ENCODE data around the gene SLC25A6. TPM values are rescaled to one million over a fixed set of nuclear protein-coding genes. Genes with fewer than 3 reads are reported as not detected.

The SLC25A6 gene
- total RNA-seq, 4 donors from 2014 or later, result 151 to 341 (median 252) TPM

DNA sequence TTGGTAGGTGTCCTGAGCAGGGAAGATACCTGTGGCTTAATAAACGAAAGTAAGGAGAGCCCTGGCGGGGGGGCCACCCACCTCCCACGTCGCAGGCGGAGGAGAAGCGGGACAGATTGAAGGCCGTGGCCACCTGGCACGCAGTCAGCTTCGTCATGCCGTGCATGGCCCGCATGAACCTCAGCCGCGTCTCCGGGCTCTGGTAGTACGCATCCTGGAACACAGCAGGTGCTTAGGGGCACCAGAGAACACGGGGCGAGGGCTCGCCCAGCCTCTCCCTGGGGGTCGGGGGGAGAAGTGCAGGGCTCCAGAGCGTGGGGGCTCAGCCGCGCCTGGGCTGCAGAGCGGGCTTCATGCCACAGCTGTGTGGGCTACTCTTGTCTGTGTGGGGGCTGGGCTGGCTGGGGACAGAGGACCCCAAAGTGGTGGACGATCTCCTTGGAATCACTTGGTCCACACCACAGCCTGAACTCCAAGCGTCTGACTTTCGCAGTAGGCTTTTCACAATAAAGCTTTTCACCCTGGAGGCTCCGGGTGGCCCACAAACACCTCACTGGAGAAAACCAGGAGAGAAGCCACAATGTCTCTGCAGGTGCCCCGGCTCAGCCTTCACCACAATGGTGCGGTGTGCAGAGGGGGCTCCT, 27.1 kb upstream of the SLC25A6 start:
- TF ChIP-seq CTCF (IDR thresholded peaks at IDR 0.05; ENCODE audit: low read depth), result no peak

DNA sequence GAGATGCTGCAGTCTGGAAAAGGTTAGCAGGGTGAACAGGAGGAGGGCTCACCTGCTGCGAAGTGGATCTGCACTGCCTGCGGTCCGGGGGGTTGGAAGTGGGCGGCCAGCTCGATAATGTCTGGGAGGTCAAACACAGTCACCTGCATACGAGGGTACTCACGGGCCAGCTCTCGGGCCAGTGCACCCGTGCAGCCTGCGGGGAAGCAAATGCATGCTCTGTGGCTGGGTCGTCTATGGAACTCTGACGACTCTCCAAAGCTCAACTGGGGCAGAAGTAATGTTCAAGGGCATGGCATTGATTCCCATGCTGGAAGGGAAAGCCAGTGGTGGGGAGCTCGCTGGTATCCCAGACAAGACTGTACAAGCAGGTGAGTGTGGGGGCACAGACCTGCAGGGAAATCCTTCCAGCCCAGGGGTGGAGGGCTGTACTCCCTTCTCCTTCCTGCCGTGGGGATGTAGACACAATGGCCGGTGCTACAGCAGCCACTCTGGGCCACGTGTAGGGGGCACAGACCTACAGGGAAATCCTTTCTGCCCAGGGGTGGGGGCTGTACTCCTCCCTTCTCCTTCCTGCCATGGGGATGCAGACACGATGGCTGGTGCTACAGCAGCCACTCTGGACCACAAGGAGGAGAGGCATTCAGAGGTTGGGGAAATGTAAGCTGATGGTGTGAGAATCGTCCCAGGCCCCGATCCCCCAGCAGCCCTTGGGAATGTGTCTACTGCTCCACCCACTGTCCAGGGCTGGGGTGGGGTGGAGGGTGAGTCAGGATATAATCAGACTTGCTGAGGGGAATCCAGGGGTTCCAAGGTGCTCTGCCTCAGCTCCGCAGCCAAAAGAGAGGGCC, 26.2 kb upstream of the SLC25A6 start:
- no peak for TF ChIP-seq CTCF (IDR thresholded peaks at IDR 0.05; ENCODE audit: low read depth)

DNA sequence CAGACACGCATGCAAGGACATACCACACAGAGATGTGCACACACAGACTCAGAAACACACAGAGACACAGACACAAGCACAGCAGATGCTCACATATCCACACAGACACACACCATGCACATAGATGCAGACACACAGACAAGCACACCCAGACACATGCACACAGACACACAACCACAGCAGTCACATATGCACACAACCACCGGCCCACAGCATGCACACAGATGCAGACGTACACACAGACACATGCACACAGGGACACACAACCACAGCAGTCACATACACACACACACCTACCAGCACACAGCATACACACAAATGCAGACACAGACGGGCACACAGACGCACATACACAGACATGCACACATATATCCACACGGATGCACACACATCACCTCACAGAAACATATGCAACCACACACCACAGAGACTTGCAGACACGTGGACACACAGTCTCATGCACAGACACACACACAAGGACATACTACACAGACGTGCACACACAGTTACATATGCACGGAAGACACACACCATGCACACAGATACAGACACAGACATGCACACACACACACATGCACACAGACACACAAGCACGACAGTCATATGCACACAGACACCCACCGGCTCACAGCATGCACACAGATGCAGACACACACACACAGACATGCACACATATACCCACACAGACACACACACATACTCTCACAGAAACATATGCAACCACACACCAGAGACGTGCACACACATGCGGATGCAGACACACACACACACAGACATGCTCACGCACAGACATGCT, 25.2 kb upstream of the SLC25A6 start:
- TF ChIP-seq CTCF (IDR thresholded peaks at IDR 0.05; ENCODE audit: low read depth), result no peak

- TF ChIP-seq CTCF (IDR thresholded peaks at IDR 0.05; ENCODE audit: low read depth), result no peak
These were observed 24.4 kb upstream of the SLC25A6 start for GRCh38 chrX:1416327-1416784.

DNA sequence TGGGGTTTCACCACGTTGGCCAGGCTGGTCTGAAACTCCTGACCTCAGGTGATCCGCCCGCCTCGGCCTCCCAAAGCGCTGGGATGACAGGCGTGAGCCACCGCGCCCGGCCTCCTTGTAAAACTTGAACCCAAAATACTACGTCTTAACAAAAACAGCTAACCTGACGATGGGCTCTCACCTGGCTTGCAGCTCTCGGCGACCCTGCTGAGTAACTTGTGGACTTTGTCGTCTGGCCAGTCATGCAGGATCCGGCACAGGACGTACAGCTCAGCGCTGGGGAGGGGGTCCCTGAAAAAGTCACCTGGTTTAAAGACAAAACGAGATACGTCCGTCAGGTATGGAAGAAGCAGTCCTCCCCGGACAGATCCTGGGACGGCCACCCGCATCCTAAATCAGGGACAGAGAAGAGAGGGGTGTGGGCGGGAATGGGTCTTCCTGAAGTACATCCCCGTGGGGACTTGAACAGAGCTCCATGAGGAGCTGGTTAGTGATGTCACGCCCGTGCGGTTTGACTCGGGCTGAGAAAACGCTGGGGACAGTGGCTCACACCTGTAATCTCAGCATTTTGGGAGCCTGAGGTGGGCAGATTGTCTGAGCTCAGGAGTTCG, 20.7 kb upstream of the SLC25A6 start:
- no peak for TF ChIP-seq CTCF (IDR thresholded peaks at IDR 0.05; ENCODE audit: low read depth)

- TF ChIP-seq CTCF (IDR thresholded peaks at IDR 0.05; ENCODE audit: low read depth), result no peak
These were observed 19.4 kb upstream of the SLC25A6 start for GRCh38 chrX:1411326-1411725.
